Measurements from ENCODE around the gene LYST.

DNA sequence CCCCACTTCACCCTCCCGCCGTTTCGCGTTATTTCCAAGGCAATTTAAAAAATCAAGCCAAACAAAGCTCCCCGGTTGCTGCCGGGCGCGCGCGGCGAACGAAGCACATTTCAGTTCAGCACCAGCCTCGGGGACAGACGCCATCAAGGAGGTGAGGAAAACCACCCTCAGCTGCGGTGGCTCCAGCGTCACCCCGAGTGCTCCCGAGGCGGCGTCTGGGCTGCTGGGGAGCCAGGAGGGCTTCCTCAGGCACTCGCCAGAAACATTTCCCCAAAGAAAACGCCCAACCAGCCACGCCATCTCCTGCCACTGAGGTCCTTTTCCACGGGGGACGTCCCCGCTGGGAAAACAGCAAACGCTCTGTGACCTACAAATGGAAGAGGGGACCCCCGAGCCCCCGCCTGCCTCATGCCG is 217.7 kb downstream of the LYST start:
- TF ChIP-seq, protein P1, sequence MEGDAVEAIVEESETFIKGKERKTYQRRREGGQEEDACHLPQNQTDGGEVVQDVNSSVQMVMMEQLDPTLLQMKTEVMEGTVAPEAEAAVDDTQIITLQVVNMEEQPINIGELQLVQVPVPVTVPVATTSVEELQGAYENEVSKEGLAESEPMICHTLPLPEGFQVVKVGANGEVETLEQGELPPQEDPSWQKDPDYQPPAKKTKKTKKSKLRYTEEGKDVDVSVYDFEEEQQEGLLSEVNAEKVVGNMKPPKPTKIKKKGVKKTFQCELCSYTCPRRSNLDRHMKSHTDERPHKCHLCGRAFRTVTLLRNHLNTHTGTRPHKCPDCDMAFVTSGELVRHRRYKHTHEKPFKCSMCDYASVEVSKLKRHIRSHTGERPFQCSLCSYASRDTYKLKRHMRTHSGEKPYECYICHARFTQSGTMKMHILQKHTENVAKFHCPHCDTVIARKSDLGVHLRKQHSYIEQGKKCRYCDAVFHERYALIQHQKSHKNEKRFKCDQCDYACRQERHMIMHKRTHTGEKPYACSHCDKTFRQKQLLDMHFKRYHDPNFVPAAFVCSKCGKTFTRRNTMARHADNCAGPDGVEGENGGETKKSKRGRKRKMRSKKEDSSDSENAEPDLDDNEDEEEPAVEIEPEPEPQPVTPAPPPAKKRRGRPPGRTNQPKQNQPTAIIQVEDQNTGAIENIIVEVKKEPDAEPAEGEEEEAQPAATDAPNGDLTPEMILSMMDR (conservative IDR thresholded peaks at IDR 0.05; ENCODE audit: low read length) = no peak
- TF ChIP-seq EZH2phosphoT487 (IDR thresholded peaks at IDR 0.05; ENCODE audit: borderline replicate concordance, low read depth, low read length) = no peak

All from OCI-LY7 (cell line).